8988T (cell line): ENCODE measurements around the gene AGK.
"Not testable (repeated sequence)": the region's sequence is repeated elsewhere in the genome, so short reads cannot be mapped to it uniquely, and the experiment has no call there.

Source experiments
- DNase-seq: peaks from one replicate; pipeline ENCODE4 v3.0.0; 2011

The AGK gene

DNA sequence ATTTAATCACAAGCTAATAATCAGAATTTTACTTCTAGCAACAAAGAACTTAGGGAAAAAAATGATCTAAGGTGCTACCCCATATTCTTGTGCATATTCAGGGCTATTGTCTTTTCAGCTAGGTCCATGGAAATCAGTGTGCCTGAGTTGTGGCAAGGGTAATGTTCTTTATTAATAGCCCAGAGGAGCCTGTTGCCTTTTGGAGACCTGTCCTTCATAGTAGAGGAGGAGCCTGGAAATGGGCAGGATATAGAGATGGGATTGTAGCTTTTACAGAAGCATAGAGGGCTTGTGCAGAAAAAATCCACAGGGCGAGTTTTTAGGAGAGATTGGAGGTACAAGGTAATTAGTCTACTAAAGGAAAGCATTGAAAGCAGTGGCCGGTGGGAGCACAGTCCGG is 38.9 kb downstream of the AGK start:
- no peak for DNase-seq

DNA sequence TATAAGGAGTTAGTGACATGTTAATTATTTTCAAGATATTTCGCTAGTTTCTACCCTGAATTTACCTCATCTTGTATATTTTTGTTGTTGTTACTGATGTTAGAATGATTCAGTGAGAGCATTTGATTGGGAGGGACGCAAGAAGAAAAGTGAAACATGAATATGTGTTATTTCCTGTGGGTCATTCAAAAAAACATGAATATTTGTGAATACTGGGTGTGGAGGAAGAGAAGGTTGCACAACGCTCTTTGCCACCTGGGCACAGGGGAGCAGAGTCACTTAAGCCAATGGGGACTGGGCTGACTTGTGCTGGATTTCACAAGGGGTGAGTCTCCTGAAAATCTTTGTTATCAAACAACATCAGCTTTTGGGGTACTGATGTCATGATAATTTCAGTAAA is 39.5 kb downstream of the AGK start:
- DNase-seq: no peak

- DNase-seq: no peak
These were observed 41.9 kb downstream of the AGK start for GRCh38 chr7:141593134-141593533.

DNA sequence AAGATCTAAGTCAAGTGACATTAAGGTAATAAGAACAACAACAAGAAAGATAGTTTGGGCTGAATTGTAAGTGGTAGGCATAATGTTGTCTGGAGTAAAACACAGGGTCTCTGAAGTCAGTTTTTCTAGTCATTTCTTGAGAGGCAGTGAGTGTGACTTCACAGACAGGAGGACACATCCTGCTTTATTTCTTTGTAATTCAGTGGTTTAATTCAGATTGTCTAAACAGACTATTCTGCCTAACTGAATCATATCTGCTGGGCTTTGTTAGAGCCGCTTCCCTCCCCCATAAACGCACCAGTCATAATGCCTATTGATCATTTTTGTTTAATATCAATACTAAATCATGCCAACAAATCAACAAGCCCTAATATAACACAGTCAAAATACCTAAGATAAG is 46.8 kb downstream of the AGK start:
- no peak for DNase-seq

DNA sequence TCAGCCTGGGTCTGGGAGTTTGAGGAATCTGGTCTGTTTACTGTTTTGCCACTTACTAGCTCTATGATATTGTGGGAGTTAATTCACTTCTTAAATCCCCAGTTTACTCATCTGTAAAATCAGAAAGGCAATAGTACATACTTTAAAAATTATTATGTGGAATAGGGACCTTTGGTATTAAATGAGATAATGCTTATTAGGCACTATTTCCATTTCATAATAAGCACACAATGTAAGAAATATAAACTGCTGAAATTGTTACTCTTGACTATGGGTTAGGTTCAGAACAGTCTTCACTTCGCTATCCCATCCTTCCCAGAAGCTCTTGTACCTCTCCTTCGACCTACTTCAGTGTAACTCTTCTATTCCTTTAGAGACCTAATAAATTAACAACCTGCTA is 47.2 kb downstream of the AGK start:
- no peak for DNase-seq

- DNase-seq: no peak
These were observed 49.2 kb downstream of the AGK start for GRCh38 chr7:141600168-141601006.

- no peak for DNase-seq
These were observed 58.4 kb downstream of the AGK start for GRCh38 chr7:141609576-141609975.

DNA sequence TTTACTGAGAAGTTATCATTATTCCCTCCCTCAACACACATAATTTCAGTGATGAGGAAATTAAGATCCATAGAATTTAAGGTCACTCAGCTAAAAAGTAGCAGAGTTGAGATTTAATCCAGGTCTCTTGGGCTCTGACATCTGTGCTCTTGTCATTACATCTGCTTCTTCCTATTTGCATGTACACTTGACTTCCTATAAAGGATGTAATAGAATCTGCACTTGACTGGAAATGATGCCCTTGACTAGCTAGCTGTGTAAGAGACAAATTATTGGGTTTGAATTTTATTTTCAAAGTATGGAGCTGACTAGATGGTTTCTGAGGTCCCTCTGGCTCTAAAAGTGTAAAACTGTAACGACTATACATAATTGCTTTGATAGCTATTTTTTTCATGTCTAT is 59.5 kb downstream of the AGK start:
- DNase-seq: no peak

GRCh38 chr7:141612861-141613260 is 61.7 kb downstream of the AGK start:
- DNase-seq: no peak

DNA sequence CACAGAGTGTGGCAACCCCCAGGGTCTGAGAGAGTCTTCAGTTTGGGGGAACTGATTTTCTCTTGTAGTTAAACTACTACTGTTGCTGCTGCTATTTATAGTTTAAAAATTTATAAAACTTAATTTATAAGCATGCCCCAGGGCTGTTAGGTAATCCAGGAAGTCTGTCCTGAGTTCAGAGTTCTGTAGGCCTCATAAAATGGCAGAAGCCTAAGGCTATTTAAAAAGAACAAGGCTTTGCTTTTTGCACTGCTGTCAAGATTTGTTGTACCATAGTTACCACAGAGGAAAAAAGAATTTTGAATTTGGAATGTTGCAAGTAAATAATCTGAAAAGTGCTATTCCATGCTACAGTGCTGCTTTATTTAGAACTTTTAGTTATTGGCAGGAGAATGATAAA is 66.1 kb downstream of the AGK start:
- no peak for DNase-seq

GRCh38 chr7:141619745-141620144 is 68.5 kb downstream of the AGK start:
- no peak for DNase-seq

DNA sequence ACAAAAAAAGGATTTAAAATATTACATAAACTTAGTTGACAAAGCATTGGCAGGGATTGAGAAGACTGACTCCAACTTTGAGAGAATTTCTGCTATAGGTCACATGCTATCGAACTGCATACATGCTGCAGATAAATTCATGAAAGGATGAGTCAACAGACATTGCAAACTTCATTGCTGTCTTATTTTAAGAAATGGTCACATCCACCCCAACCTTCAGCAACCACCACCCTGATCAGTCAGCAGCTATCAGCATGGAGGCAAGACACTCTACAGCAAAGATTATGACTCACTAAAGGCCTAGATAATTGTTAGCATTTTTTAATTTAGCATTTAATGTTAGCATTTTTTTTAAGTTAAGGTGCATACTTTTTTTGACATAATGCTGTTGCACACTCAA is 73.6 kb downstream of the AGK start:
- DNase-seq: no peak

DNA sequence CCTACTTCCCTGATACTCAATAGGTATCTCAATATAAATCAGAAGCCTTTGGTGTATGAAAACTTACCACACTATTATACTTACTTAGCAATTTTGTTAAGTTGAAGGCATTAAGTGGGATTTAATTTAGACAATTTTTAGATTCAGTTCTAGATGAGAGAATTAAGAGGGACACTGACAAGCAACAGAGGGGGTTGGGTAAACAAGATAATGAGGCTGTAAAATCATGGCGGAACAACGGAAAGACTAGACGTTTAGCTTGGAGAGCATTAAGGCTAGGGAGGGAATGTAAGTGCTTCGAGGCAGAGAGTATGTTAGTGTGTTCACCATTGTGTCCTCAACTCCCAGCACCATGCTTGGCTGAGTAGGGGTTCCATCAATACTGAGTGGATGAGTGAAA is 79.4 kb downstream of the AGK start:
- DNase-seq: no peak

- DNase-seq: no peak
These were observed 80.3 kb downstream of the AGK start for GRCh38 chr7:141631525-141631924.

DNA sequence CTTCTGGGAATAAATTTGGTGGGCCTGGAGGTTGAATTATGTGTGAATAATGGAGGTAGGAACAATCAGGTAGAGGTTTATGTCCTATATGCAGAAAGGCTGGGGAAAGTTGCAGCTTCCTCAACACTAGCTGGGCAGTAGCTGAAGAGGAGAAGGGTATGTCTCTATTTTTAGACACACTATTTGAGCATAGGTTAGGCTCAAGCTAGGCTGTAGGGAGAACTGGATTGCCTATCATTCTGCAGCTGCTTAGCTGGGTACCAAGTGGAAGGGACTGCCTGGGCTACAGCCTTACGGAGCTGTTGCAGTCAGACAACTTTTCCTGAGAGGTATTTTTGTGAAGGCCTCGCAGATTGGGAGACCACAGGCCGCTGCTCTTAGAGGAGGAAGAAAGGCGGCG is 82.9 kb downstream of the AGK start:
- no peak for DNase-seq

GRCh38 chr7:141636053-141636452 is 84.8 kb downstream of the AGK start:
- DNase-seq: no peak

GRCh38 chr7:141640239-141640840 is 89.1 kb downstream of the AGK start:
- no peak for DNase-seq

GRCh38 chr7:141641876-141642275 is 90.7 kb downstream of the AGK start:
- DNase-seq: no peak

DNA sequence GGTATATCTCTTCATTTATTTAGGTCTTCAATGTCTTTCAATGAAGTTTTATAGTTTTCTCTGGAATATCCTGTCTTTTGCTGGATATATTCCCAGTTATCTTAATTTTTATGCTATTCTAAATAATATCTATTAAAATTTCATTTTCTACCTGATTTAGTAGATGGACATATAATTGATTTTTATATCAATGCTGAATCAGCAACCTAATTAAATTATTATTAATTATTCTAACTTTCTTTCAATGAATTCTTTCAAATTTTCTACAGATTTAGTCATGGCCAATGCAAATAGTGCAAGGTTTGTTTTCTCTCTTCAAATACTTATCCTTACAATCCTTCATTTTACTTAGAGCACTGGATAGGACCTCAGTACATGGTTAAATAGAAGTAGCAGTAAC is 94.0 kb downstream of the AGK start:
- DNase-seq: no peak

- no peak for DNase-seq
These were observed 95.7 kb downstream of the AGK start for GRCh38 chr7:141646826-141647480.

- DNase-seq: not testable (repeated sequence)
These were observed 96.5 kb downstream of the AGK start for GRCh38 chr7:141647701-141648100.

GRCh38 chr7:141648276-141649114 is 97.3 kb downstream of the AGK start:
- DNase-seq: no peak

DNA sequence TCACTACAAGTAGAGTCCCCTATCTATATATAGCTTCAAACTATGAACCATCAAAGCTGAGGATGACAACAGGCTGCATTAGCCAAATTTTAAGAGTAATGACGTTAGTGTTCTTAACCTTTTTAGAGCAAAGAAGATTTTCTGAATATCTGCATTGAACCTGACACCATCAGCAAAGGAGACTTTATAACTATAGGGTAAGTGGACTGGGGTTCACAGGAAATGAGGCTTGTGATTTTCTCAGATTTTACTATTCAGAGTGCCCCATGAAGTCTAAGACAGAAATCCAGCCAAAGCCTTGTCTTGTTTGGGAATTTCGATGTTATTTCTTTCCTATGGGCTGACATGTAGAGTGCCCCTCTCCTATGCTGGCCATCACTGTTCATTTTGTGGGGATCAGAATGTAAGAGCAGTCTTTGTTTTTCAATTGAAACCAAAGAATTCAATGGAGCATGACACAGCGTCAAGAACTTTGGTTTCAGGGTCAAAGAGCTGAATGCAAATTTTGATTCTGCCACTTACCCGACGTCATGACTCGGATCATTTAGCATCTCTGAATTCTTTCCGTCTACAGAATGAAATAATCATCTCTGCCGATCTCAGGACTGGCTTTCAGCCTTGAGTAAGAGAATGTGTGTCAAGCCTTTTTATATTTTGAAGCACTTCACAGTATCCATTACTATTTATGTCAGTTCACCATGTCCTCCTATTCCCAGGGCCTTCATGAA is 98.1 kb downstream of the AGK start:
- no peak for DNase-seq
